Hematopoietic multipotent progenitor cell treated with erythropoietin and hydrocortisone succinate and interleukin-3 and kit ligand, for 8 days (in vitro differentiated cells): Measurements from ENCODE around the gene ARHGAP24.
A peak's percentile ranks its signal among the peaks of the same experiment; 100 is the strongest.

Experiments
- DNase-seq: peaks from one replicate; pipeline ENCODE4 v3.0.0-alpha.2; 2015

The ARHGAP24 gene

GRCh38 chr4:85708468-85708867, 233.5 kb downstream of the ARHGAP24 start:
- no peak for DNase-seq

GRCh38 chr4:85713005-85713404, 238.1 kb downstream of the ARHGAP24 start:
- no peak for DNase-seq

- no peak for DNase-seq
Measured at GRCh38 chr4:85715991-85716737, 241.2 kb downstream of the ARHGAP24 start.

GRCh38 chr4:85717351-85717750, 242.4 kb downstream of the ARHGAP24 start:
- DNase-seq, result no peak

- no peak for DNase-seq
Measured at GRCh38 chr4:85717847-85718246, 242.9 kb downstream of the ARHGAP24 start.

GRCh38 chr4:85720735-85721134, 245.8 kb downstream of the ARHGAP24 start:
- no peak for DNase-seq

- no peak for DNase-seq
Measured at GRCh38 chr4:85722401-85722800, 247.5 kb downstream of the ARHGAP24 start.

- no peak for DNase-seq
Measured at GRCh38 chr4:85722807-85723206, 247.9 kb downstream of the ARHGAP24 start.

- DNase-seq, result no peak
Measured at GRCh38 chr4:85724791-85725563, 250.0 kb downstream of the ARHGAP24 start.

- no peak for DNase-seq
Measured at GRCh38 chr4:85725721-85726170, 250.8 kb downstream of the ARHGAP24 start.

- no peak for DNase-seq
Measured at GRCh38 chr4:85726555-85726954, 251.6 kb downstream of the ARHGAP24 start.

GRCh38 chr4:85728464-85728863, 253.5 kb downstream of the ARHGAP24 start:
- no peak for DNase-seq

- DNase-seq, result no peak
Measured at GRCh38 chr4:85732124-85732523, 257.2 kb downstream of the ARHGAP24 start.

GRCh38 chr4:85733798-85734197, 258.8 kb downstream of the ARHGAP24 start:
- no peak for DNase-seq

GRCh38 chr4:85734424-85734831, 259.5 kb downstream of the ARHGAP24 start:
- DNase-seq, result no peak

GRCh38 chr4:85736571-85736970, 261.6 kb downstream of the ARHGAP24 start:
- DNase-seq, result no peak

GRCh38 chr4:85737254-85737653, 262.3 kb downstream of the ARHGAP24 start:
- DNase-seq, result no peak

GRCh38 chr4:85738721-85739120, 263.8 kb downstream of the ARHGAP24 start:
- DNase-seq, result no peak

GRCh38 chr4:85740431-85740861, 265.5 kb downstream of the ARHGAP24 start:
- no peak for DNase-seq

- no peak for DNase-seq
Measured at GRCh38 chr4:85741381-85741780, 266.4 kb downstream of the ARHGAP24 start.

GRCh38 chr4:85741921-85742591, 267.1 kb downstream of the ARHGAP24 start:
- DNase-seq, result peak; percentile 5

GRCh38 chr4:85744950-85745349, 270.0 kb downstream of the ARHGAP24 start:
- DNase-seq, result no peak

GRCh38 chr4:85745939-85746338, 271.0 kb downstream of the ARHGAP24 start:
- DNase-seq, result no peak
